GM18861 (cell line): ENCODE measurements around the gene DUSP22.

Source experiments
- ATAC-seq: cut with Tn5 transposase; IDR thresholded peaks from one replicate; pipeline ENCODE4 v1.9.1; 2021; ENCODE audit not compliant: unreplicated experiment

DUSP22 gene

DNA sequence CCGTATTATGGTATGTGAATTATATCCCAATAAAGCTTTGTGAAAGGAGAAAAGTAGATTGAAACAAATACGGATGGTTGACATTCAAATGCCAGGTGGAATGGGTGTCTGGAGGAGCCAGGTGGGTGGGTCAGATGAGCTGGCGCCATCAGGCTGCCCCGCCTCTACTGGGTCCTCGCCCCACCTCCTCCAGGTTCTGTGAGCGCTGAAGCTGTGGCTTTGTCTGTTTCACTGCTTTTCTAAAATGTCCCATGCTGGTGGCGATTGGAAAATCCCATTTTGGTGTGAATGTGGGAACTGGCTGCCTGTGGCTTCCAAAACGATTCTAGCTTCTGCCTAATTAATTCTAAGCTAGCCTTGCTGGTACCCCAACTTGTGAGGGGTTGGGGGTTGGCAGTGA lies 16.5 kb downstream of the DUSP22 start:
- ATAC-seq: no peak

DNA sequence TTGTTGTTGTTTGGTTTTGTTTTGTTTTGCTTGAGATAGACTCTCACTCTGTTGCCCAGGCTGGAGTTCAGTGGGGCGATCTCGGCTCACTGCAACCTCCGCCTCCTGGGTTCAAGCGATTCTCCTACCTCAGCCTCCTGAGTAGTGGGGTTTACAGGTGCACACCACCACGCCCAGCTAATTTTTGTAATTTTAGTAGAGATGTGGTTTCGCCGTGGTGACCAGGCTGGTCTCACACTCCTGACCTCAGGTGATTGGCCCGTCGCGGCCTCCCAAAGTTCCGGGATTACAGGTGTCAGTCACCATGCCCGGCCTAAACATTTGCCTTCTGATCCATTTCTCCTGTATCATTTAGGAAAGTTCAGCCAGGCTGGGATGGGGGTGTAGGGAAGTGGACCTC lies 17.7 kb downstream of the DUSP22 start:
- ATAC-seq: no peak

DNA sequence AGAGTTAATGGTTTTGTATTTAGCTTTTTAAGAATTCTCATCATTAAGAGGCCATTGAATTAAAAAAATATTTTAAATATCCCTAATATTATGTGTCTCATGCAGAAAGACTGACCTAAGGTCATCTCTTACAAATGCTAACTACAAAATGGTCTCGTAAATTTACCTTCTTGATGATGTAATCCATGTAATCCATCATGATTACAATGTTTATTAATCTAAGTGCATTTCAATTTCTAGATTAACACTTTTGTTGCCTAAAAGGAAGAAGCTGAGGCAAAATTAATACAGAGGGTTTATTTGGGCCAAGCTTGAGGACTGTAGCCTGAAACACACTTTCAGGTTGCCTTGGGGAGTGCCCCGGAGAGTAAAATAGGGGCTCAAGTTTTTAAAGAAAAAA lies 18.4 kb downstream of the DUSP22 start:
- ATAC-seq: no peak

DNA sequence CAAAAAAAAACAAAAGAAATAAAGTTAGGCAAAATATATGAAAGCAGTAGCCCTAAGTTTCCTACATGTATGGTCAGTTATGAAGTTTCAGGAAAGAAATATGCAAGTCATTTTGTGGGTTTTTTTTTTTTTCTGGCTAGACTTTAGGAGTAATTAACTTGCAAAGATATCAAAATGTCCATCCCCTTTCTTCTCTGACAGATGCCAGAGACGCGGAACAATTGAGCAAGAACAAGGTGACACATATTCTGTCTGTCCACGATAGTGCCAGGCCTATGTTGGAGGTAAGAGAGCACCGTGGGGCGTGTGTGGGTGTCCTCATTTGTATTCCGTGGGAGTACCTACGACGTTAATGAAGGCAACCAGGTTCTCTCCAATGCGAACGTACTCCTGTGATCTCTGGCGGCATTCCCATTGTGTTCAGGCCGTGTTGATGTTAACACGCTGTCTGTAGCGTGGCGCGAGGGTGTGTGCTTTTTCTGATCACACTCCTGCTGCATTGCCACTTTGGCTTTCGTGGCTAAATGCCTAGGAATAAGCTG lies 19.5 kb downstream of the DUSP22 start:
- ATAC-seq: no peak

DNA sequence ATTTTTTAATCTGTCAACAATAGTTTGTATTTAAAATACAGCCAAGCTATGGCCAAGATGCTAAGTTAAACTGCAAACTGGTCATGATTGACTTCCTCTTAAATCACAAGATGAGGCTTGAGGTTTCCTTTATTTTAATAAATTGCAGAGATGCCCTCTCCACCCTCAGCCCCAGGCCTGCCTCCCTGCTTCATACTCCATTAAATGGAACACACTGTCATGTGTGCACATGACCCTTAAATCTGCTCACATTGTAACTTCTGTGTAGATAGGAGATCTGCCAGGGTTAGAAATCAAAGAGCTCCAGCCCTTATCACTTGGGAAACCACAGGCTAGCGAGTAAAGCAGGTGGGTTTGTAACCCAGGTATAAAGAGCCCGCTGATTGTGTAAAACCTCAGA lies 20.8 kb downstream of the DUSP22 start:
- peak; percentile 36 for ATAC-seq

DNA sequence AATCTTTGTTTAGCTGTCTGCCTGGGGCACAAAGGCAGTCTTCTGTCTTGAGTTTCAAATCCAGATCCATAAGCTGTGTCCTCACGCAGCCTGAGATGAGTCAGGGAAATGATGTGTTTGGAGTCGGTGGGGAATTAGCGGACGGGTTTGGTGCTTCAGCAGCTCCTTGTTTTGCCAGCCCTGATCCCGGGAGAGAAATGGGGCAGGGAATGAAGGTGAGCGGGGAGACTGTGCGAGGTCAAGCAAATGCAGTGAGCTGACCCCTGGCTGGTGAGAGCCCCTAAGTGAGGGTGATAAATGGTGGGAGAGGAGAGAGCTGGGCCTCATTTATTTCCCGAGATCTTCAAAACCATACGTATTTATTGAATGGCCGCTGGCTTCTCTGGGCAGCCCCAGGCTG lies 21.6 kb downstream of the DUSP22 start:
- ATAC-seq: no peak

DNA sequence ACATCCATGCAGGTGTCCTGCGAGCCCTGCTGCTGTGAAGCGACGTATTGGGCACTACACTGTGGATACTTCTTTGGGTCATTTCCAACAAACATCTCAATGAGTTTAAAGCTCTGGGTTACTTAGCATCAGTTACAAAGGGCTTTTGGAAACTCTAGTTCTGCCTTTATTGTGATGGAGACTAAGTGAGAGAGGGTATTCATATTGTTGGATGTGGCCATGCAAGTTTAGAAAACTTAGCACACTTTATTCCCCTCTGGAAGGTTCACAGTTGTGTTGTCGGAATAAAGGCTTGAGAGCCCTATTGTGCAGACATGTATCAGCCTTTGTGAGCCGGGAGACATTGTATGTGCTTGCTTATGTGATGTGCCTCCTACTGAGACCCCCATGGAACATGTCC lies 22.1 kb downstream of the DUSP22 start:
- ATAC-seq: no peak

DNA sequence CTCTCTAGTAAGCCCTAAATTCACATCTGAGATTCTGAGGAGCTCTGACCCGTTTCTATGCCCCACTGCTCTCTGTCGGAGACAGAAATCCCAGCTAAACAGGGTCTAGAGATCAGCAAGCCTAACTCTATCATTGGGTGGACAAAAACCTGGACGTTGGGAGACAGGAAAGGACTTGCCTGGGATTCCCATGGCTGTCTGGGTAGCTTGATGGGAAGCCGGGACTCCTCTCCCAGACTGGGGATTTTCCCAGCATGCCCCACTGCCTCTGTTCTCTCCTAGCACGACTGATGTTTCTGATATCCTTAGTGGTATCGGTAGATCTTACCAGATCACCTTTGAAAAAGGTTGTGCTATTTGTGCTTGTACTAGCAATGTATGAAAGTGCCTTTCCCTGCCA lies 22.9 kb downstream of the DUSP22 start:
- ATAC-seq: no peak

DNA sequence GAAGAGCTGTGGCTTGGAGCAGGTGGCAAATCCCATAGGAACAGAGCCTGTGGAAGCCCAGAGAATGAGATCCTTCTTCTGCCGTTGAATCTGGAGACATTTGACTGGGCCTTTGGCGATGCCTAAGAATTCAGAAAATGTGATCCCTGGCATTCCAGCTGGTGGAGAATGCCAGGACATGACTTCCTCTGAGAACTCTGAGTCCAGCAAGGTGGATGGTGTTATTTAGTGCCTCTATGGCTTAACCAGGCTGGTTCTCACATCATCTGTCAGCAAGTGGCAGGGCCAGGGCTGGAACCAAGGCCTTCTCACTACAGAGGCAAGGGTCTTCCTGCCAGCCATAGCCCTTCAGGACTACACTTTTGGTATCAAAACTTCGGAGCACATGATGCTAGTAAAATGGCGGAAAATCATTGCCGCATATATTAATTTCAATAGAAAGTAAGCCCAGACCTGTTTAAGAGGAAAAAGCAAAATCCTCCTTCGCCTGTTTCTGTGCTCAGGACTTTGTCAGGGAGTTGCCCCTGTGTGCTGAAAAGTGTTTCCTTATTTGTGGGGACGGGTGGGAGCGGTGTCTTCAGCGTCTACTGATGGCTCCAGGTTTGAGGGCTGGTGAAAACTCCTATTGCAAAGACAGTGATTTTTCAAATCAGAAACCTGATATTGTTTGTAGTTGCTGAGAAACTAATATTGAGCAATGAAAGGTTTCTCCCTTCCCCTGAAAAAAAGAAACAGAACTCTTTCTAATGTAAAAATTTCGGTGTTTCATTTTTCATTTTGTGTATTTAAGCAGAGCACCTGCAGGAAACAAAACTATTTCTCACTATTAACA lies 23.9 kb downstream of the DUSP22 start:
- ATAC-seq: peak; percentile 27

DNA sequence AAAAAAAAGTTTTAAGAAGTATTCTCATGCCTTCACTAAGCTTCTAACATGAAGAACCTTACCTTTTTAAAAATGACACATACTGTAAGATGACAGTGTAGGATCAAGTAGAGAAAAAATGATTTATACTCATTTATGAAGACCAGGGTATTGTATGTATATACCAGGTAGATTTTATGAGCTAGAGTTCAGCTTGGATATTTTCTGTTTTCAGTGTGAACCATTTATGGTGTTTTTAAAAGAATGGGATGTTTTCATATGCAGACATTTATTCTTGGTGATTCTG lies 24.4 kb downstream of the DUSP22 start:
- no peak for ATAC-seq

DNA sequence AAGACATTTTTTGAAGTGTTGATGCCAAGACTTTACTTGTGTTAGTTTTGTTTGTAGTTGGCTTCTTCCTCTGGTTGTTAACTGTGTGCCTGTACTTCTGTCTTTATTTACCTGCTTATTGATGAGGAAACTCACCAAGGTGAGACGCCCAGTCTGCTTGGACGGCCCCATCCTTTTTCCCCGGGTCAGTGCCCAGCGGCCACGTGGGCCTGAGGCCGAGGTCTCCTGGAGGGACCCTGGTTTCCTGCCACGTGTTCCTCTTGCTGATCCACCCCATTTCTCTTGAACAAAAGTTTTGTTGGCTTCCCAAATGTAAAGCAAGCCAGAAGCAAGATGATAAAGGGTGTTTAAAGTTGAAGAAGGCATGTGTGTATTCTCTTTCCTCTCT lies 24.8 kb downstream of the DUSP22 start:
- no peak for ATAC-seq

DNA sequence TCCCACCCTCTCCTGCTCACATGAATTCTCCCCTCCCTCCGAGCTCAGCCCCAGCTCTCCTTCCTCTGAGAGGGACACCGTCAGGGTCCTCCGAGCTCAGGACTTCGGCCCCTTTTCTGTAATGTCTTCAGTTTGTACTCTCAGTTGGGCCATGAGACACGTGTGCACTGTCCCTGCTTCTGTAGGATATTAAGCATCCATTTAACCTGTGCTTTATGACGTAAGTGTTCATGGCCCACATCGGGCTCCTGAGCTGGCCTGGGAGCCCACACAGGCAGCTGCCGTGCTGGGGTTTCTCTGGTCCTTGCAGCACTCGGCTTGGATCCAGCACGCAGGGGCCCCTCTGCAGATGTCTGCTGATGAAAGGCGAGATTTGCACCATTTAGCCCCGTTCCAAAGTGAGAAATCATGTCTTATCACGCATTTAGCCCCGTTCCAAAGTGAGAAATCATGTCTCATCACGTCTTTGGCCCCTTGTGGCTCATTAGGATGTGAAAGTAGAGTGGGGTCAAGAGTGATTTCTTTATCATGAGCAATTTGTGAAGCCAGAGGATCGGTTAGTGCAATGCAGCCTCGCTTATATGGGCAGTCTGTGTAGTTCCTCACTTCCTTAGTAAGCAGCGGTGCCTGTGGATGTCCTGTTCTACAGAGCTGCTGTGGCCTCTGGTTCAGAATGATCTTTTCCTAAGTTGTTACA lies 25.3 kb downstream of the DUSP22 start:
- ATAC-seq: no peak

DNA sequence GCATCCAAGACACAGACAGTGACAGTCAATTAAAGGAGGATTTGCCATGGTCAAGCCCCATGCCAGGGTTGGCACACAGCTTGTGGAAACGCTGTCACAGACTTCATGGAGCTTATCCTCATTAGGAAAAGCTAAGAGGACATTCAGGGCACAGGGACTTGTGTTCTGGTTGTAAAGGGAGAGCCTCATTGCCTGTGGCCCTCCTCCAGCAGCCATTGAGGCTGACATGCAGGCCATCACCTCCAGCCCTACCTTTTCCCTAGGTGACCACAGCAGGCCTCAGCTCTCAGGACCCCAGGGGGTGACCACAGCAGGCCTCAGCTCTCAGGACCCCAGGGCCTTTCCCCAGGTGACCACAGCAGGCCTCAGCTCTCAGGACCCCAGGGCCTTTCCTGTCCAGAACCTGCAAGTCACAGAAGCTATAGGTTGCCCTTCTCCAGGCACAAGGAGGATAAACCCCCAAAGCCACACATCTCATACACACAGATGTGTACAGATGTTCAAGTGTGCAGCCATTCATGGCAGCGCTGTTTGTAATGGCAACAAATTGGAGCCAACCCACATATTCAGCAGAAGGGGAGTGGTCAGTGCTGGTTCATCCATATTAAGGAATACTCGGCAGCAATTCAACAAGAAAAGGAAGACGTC lies 26.1 kb downstream of the DUSP22 start:
- no peak for ATAC-seq

DNA sequence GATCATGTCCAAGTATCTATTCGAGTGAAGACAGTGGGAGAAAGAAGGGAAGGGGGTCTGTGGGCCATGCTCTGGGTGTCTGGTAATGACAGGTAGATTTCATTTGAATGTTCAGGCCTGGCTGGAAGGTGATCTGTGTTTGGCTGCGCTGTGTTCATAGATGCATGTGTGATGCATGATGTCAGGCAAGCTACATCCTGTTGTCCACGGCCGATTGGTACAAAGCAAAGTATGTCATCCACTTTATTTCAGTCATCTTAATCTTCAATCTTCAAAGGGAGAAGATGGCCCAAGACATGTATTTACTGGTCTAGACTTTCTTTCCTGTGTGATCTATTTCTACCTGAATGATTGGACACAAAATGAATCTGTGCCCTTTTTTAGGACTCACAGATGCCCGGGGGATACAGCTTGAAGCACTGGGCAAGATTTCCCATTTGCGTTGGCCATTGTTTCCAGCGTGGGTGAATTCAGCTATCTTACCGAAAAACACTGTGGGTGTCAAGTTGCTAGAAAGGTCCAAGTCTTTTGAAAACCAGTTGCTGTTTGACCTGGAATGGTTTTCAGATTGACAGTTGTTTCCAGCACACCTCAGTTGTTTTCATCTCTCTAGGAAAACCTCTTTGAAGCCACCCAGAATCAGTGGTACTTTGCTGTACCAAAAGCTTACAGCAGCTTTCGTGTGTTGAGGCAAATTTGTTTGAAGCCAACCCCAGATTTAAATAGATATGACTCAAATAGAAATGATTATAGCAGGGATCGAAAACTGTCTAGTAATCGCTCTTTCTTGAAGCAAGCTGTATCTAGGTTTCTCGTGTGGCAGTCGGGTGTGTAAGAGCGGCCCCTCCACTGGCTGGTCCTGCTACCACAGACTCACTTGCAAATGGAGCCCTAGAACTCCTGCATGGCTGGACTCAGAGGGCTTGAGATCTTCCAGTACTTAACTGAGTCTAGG lies 27.2 kb downstream of the DUSP22 start:
- peak; percentile 47 for ATAC-seq

DNA sequence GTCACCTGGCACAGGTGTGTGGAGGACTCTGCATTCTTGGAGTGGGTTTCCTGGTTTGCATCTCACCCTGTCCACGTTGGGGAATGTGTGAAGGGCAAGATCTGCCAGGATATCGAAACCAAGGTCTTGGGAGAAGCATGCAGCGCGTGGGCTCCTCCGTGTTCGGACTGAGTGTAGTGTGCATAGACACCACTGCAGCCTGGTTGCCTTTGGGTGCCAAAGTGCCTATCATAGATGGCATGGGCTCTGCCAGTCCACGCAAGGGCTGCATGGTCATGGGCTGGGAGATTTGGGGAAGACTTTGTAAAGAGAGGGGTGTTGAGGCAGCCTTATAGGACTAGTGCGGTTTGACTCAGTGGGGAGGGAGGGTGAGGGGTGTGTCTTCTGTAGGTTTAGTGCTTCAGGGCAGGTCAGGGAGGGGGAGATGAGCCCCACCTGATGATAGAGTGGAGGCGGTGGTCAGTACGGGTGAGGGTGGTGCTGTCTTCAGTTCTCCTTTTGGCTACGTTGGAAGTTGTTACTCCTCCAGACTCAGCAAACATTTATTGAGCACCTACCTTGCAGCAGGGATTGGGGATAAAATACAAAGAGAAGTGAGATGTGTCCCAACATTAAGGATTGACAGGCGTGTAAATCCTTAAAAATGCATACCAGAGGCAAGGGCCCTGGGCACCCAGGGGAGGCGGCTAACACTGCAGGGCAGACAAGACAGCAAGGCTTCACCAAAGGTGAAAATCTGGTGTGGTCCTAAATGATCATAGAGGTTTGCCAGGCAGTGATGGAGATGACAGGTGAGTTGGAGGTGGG lies 28.3 kb downstream of the DUSP22 start:
- ATAC-seq: no peak

DNA sequence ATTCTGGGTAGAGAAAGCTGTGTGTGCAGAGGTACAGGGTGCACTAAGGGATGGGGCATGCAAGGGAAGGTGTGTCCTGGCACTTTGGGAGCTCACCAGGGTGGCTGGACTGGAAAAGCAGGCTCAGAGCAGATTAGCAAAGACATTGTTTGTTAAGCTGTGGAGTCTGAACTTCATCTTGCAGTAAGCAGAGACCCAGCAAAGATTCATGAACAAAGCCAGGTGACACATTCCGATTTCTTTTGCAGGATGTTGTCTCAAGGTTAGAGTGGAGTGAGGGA lies 28.8 kb downstream of the DUSP22 start:
- no peak for ATAC-seq

DNA sequence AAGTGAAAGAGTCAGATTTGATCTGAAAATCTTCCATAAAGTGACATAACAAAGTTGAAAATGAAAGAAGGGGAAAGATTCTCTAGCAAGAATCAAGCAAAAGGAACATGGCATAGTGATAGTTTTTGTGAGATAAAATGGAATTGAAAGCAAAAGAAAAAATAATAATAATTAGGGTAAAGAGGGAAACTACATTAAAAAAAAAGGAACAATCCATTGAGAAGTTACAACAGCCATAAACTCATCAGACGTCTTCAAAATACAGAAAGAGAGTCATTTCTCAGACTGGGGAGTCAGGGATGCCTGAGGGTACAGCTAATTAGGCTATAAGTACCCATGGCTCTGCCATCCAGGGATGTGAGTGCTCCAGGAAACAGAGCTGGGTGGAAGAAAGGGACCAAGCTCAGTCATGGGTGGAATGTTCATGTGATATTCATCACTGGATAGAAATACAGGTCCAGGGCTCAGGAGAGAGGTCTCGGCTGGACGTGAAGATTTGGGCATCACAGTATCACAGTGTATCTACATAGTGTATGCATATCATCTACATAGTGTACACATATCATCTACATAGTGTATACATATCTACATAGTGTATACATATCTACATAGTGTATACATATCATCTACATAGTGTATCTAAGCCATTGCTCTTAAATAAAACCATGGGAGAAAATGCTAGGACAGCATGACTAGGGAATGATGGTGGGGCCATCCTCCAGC lies 29.4 kb downstream of the DUSP22 start:
- no peak for ATAC-seq

DNA sequence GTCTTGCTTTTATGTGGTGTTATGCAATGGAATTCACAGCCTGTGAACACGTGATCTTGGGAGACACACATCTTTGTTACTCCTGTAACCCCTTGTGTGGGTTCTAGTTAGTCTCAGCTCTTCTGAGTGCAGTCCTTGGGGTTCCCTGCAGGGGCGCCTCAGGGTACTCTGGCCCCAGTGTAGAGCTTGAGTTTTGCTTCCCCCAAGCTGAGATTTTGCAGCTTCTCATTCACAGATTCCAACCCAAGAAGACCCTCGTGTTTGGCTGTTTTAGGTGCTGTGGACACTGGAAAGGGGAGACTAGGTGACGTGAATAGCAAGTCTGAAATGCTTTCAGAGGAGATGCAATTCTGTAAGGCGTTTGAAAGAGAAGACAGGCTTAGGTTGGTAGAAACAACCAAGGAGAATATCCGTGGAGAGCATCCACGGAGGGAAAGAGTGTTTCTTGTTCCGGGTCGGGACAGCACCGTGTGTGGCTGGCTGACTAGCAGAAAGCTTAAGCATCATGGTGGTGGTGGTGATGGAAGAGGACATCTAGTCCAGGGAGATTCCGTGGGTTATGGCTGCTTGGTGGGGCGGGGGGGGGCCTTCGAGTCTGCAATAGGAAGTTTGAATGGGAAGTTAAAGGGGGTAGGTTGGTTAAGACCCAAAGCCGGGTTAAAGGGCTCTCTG lies 30.1 kb downstream of the DUSP22 start:
- ATAC-seq: no peak
